A549 (cell line): ENCODE results near the gene SLC25A30.

Source experiments
- CEBPB ChIP-seq, 2 experiments: fragments of >200 bp in 1 of 2; sonication (Bioruptor Twin) in 1 of 2; formaldehyde crosslinking in 1 of 2; IDR thresholded peaks; 2 replicates each; pipeline ENCODE4 v1.6.1; 2012 to 2016
- CHD2 ChIP-seq: fragments of 150-350 bp; IDR thresholded peaks from 2 replicates; pipeline ENCODE4 v1.6.1; 2014; ENCODE audit warnings: low read length; ENCODE audit not compliant: partially characterized antibody
- MAFK ChIP-seq: fragments of 450-650 bp; IDR thresholded peaks from 2 replicates; pipeline ENCODE4 v1.6.1; 2014; ENCODE audit not compliant: partially characterized antibody
- RFX5 ChIP-seq: fragments of 450-650 bp; IDR thresholded peaks from 2 replicates; pipeline ENCODE4 v1.7.1; 2014; ENCODE audit warnings: antibody characterized with exemption, mild to moderate bottlenecking, moderate library complexity
- RNF2 ChIP-seq: fragments of 200-600 bp; sonication (generic); IDR thresholded peaks from 2 replicates; pipeline ENCODE4 v1.6.1; 2016; ENCODE audit warnings: low read depth, mild to moderate bottlenecking, antibody characterized with exemption, moderate library complexity, borderline replicate concordance
- SMC3 ChIP-seq: fragments of >200 bp; sonication (Bioruptor Twin); formaldehyde crosslinking; IDR thresholded peaks from 3 replicates; pipeline ENCODE4 v1.6.1; 2018; ENCODE audit warnings: inconsistent platforms
- TFCP2L1 ChIP-seq: fragments of 250-450 bp; sonication (Bioruptor Pico); IDR thresholded peaks from 2 replicates; pipeline ENCODE4 v1.5.0; 2021; ENCODE audit warnings: mild to moderate bottlenecking
- TF ChIP-seq, protein P1 (sequence below): fragments of >200 bp; sonication (Bioruptor Twin); formaldehyde crosslinking; IDR thresholded peaks from 3 replicates; pipeline ENCODE4 v1.5.1; 2016

DNA sequence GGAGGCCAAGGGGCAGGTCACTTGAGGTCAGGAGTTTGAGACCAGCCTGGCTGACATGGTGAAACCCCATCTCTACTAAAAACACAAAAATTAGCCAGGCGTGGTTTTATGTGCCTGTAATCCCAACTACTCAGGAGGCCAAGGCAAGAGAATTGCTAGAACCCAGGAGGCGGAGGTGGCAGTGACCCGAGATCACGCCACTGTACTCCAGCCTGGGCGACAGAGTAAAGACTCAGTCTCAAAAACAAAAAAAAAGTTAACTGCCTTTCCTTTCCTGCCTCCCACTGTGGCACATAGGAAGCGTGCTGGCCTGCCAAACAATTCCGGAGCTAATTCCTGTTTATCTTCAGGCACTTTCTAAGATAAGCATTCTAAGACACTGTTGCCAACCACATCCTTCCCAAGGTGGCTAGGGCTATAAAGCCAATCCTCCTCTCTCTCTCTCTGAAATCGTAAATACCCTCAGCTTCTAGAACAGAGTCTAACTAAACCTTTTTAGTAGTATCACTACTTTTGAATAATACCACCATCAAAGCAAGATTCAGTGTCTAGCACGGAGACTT, 21.6 kb downstream of the SLC25A30 start:
- TF ChIP-seq, protein P1, sequence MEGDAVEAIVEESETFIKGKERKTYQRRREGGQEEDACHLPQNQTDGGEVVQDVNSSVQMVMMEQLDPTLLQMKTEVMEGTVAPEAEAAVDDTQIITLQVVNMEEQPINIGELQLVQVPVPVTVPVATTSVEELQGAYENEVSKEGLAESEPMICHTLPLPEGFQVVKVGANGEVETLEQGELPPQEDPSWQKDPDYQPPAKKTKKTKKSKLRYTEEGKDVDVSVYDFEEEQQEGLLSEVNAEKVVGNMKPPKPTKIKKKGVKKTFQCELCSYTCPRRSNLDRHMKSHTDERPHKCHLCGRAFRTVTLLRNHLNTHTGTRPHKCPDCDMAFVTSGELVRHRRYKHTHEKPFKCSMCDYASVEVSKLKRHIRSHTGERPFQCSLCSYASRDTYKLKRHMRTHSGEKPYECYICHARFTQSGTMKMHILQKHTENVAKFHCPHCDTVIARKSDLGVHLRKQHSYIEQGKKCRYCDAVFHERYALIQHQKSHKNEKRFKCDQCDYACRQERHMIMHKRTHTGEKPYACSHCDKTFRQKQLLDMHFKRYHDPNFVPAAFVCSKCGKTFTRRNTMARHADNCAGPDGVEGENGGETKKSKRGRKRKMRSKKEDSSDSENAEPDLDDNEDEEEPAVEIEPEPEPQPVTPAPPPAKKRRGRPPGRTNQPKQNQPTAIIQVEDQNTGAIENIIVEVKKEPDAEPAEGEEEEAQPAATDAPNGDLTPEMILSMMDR, result no peak
- TF ChIP-seq CEBPB (IDR thresholded peaks at IDR 0.05), result no peak
- no peak for TF ChIP-seq RNF2
- no peak for TF ChIP-seq CHD2
- no peak for TF ChIP-seq RFX5
- TF ChIP-seq SMC3, result no peak
- TF ChIP-seq TFCP2L1 (CRISPR knock-in tag), result no peak
- TF ChIP-seq MAFK, result no peak
